NCI-H1417 (cell line): Measurements from ENCODE around the gene HRC.
"Not testable (repeated sequence)": the region's sequence is repeated elsewhere in the genome, so short reads cannot be mapped to it uniquely, and the experiment has no call there.

Source experiments
- DNase-seq, 3 experiments: peaks; one replicate each; lab custom pipeline; 2025; lab: John Stamatoyannopoulos, UW

HRC gene

DNA sequence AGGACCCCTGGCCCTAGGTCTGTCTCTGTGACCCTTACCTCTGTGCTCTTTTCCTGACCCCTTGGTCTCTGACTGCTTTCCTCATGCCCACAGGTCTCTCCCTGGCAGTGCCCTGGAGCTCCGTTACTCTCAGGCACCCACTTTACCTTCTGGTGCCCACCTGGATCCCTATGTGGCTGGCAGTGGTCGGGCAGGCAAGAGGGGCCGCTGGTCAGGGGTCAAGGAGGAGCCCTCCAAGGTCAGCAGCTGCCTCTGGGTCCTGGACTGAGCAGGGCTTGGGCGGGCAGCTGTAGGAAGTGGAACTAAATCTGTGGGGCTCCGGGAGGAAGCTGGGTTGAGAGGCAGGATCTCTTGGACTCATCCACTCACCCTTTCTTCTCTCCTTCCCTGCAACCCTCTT, 19.5 kb downstream of the HRC start:
- DNase-seq = no peak

DNA sequence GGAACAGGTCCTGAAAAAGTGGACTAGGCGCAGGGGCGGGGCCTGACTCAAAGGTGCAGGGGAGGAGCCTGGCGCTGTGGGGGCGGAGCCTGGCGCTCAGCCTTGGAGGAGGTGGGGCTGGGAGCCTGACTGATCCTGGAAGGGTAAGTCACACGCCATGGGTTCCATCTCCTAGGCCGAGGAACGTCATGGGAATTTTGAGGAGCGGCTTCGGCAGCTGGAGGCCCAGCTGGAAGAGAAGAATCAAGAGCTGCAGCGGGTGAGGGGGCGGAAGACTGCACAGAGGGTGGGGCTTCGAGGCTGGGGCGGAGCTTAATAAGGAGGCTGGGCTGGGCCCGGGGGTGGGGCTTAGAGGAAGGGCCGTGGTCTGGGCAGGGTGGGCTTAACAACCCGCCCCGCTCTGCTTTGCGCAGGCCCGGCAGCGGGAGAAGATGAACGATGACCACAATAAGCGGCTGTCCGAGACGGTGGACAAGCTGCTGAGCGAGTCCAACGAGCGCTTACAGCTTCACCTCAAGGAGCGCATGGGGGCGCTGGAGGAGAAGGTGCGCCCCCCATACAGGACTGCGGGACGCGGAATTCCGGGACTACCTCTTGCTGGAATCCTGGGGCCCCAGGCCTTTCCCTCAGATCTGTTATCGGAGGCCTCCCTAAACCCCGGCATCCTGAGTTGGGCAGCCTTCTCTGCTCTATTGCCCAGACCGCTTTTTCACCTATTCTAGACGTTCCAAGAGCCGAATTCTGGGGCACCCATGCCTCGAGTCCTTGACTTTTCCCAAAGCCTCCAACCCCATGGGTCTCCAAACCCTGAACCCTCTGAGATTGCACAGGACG, 21.4 kb downstream of the HRC start:
- DNase-seq = peak; percentile 68 to 88 (median 76)

DNA sequence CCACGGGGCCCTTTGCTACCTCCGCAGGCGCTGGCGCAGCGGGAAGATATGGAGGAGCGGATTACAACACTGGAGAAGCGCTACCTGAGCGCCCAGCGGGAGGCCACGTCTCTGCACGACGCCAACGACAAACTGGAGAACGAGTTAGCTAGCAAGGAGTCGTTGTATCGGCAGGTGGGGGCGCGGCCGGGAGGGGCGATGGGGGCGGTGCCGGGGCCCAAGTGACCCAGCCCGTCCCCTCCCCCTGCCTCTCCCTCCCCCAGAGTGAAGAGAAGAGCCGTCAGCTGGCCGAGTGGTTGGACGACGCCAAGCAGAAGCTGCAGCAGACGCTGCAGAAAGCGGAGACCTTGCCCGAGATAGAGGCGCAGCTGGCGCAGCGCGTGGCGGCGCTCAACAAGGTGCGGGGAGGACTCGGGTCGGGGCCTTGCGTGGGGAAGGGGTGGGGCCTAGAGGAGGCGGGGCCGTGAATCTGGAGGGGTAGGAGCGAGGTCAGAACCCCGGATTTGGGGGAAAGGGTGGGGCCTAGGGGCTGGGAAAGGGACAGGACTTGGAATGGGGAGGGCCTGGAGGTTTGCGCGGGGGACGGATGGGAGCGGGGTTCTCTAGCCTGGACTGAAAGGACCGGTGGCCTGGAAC, 22.1 kb downstream of the HRC start:
- DNase-seq = peak; percentile 71 to 90 (median 76)

DNA sequence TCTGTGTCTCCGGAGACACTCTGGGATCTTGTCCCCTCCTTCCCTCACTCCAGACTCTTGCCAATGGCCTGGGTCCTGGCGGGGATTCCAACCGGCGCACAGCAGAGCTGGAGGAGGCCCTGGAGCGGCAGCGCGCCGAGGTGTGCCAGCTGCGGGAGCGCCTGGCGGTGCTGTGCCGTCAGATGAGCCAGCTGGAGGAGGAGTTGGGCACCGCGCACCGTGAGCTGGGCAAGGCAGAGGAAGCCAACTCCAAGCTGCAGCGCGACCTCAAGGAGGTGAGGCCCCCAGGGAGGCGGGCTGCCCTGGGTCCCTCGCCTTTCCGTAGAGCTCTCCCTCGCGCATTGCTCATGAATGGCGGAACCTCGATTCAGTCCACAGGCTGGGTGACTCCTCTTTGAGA, 24.9 kb downstream of the HRC start:
- no peak for DNase-seq

DNA sequence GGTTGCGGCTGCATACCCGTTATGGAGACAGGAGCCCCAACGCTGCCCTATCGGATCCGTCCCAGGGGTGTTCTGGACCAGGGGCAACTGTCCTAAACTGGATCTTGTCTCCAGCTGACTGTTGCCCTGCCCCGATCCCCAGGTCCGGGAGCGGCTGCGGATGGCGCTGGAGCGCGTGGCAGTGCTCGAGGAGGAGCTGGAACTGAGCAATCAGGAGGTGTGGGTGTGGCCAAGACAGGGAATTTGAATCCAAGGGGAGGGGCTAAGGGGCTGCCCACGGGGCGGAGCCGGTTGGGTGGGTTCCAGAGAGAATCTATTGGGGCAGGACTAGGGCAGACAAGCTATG, 26.0 kb downstream of the HRC start:
- DNase-seq = peak in 1 of 3 experiments; percentile 74

DNA sequence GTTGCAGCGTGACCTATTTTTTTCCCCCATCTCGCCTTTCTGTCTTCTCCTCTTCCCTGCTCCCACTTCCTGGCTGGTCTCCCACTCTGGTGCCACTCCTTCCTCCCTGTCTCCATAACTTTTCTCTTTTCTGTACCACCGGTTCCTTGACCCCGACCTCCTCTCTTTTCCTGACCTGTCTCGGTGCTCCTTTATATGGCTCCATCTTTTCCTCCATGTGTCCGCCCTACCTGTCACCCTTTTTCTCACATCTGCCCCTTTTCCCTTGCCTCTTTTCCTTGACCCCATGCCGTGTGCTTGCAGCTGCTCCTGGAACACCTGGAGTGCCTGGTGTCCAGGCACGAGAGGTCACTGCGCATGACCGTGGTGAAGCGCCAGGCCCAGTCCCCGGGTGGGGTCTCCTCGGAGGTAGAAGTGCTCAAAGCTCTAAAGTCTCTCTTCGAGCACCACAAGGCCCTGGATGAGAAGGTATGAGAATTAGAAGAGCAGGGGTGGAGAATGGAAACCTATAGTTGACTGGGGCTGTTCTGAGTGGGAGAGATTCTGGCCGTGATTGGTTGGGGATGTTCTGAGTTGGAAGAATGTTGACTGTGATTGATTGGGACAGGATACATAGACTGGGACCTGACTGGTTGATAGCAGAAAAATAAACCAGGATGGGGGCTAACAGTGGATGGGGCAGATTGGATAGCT, 26.5 kb downstream of the HRC start:
- peak in 1 of 3 experiments; percentile 79 for DNase-seq

DNA sequence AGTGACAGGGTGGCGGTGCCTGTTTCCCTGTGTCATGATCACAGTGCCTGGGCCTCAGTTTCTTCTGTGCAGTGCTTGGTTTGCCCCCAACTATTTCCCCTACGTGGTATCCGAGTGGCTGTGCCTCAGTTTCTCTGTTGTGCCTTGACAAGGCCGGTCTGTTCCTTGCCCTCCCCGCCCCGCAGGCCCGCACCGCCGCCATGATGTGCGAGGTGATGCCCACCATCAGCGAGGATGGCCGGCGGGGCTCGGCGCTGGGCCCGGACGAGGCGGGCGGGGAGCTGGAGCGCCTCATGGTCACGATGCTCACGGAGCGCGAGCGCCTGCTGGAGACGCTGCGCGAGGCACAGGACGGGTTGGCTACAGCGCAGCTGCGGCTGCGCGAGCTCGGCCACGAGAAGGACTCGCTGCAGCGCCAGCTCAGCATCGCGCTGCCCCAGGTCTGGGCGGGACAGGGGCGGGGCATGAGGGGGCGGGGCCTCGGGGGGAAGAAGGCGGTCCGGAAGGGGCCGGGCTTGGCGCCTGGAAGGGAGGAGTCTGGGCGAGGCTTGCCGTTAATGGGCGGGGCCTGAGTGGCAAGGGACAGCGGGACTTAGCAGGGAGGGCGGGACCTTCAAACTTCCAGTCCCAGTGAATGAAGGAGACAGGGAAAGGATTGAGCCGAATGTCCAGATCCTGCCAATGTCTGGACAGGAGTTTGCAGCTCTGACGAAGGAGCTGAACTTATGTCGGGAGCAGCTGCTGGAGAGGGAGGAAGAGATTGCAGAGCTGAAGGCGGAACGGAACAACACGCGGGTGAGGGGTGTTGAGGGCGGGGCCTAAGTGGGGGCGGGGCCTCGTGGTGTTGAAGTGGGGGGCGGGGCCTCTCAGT, 27.3 kb downstream of the HRC start:
- DNase-seq = peak; percentile 93 to 100 (median 98)

DNA sequence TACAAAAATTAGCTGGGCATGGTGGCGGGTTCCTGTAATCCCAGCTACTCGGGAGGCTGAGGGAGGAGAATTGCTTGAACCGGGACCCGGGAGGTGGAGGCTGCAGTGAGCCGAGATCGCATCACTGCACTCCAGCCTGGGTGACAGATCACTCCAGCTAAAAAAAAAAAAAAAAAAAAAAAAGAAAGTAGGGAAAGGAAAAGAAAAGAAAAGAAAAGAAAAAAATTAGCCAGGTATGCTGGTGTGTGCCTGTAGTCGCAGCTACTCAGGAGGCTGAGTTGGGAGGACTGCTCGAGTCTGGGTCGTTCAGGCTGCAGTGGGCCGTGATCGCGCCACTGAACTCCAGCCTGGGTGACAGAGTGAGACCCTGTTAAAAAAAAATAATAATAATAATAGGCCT, 28.0 kb downstream of the HRC start:
- not testable (repeated sequence) for DNase-seq

DNA sequence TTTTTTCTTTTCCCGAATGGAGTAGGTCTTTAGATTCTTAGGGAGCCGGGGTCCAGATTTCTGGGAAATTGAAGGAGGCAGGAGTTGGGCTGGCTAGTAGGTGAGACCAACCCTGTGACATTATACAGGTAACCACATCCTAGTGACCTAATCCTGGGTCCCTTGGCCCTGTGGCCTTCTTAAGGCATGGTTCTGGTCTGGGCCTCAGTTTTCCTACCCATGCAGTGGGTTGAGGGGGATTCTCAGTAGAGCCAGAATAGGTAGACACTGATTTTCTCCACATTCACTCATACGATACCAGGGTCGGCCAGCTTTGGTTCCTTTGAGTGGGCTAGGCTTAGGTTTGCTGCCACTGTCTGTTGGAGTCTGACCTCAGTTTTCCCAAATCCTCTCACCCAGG, 28.6 kb downstream of the HRC start:
- no peak for DNase-seq

DNA sequence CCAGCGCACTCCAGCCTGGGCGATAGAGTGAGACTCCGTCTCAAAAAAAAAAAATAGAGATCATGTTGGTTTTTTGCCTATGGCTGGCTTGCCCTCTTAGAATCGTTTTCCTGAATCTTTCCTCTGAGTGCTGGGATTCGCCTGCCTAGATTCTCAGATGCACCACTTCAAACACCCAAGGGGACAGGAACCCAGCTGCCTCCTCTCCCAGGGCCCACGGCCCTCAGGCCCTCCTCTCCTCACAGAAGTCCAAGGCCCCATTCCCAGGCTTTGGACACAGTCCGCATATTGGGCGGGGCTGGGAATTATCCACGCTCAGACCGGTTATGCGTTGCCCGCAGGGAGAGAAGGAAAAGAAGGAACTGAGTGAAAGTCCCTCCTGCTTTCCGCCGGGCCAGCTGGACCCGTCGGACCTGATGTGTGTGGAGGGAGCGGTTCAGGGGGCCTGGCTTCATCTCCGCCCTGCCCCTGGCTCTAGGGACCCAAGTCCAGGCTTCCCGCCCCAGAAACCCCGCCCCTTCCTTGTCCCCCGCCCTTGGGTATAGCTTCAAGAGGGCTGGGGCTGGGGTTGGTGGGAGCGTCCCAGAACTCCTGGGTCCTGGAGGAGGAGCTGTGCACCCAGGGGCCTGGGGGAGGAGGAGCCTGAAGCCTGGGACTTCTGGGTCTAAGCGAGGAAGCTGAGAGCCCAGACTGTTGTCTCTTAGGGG, 30.0 kb downstream of the HRC start:
- DNase-seq = no peak

DNA sequence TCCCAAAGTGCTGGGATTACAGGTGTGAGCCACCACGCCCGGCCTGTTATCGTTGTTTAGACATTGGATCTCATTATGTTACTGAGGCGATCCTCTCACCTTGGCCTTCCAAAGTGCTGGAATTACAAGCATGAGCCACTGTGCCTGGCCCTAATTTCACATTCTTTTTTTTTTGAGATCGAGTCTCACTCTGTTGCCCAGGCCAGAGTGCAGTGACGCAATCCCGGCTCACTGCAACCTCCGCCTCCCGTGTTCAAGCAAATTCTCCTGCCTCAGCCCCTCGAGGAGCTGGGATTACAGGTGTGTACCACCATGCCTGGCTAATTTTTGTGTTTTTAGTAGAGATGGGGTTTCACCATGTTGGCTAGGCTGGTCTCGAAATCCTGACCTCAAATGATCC, 31.9 kb downstream of the HRC start:
- not testable (repeated sequence) for DNase-seq

DNA sequence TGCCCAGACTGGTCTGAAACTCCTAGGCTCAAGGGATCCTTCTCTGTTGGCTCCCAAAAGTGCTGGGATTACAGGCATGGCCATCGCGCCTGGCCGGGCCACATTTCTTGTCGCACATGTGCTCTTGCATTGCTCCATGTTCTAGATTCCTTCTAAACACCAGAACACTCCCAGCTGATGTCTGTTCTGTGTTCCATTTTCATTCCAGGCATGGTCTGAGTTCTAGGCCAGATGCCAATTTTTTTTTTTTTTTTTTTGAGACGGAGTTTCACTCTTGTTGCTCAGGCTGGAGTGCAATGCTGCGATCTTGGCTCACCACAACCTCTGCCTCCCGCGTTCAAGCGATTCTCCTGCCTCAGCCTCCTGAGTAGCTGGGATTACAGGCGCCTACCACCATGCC, 33.4 kb downstream of the HRC start:
- not testable (repeated sequence) for DNase-seq

DNA sequence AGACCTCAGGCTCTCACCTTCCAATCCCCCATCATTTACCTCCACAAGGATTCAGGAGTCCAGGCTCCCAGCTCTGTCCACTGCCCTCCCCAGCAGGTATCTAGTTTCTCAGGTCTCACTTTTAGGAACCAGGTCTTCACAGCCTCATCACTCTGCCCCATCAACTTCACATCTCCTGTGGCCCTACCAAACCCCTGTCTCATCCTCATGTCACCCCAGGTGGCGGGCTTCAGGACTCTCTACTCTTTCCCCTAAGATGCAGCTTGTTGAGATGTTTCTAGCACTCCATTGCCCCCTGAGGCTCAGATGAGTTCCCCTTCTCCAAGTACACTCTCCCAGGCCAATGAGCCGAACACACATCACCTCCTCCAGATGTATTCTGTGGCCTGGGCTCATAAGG, 34.3 kb downstream of the HRC start:
- no peak for DNase-seq

DNA sequence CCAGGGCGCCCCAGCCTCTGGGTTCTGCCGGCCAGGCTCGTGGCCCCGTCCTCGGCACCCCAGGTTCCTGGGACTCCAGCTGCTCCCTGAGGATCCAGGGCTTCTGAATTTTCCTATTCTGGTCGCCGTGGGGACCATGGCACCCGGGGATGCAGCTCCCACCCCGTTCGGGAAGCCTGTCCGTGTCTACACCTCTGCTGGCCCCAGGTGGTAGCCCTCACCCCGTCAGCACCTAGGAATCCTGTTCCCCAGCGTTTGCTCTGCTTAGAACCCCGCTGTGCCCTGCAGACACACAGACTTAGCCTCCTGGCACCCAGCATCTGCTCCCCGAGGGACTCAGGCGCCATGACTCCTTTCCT, 34.9 kb downstream of the HRC start:
- DNase-seq = peak in 1 of 3 experiments; percentile 43

DNA sequence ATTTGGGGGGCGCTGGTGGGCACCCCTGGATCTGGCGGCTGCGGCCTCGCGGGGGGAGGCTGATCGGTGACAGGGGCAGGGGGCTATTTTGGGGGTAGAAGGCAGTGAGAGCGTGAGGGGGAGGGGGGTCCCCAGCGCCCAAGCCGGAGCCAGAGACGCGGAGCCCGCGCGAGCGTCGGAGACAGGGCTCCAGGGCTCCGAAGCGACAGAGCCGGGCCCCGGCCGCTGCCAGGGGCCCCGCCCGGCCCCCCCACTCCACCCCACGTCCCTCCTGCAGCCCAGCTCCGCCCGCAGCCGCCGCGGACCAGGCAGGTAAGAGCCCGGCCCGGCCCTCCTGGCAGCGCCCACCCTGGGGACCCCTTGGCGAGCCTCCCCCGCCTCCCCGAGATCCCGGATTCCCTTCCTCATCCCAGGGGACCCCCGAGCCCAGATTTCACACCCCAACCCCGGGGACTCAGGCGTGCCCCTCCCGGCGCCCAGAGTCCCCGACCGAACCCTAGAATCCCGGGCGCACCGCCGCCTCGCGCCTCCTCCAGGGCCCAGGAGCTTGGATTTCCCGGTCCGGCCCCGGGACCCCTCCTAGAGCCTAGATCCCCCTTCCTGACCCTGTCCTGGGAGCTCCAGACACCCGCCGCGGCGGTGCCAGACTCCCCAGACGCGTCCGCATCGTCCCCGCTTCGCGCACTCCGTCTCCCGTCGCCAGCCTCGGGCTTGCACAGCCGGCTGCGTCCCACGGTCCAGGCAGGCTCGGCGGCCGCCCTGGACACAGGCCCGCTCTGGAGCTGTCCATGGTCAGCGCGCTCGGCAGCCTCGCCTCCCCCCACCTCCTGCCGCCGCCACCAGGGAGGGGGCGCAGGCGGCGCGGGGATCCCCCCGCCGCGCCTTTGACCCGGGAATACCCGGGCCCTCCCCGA, 35.5 kb downstream of the HRC start, which contains the start of gene PPFIA3:
PPFIA3 (plus strand) TSS at position 134 of the 914 bp plus-strand sequence. CDS start 8,330 bp downstream, outside the sequence.
- DNase-seq = peak; percentile 37 to 51 (median 46)

DNA sequence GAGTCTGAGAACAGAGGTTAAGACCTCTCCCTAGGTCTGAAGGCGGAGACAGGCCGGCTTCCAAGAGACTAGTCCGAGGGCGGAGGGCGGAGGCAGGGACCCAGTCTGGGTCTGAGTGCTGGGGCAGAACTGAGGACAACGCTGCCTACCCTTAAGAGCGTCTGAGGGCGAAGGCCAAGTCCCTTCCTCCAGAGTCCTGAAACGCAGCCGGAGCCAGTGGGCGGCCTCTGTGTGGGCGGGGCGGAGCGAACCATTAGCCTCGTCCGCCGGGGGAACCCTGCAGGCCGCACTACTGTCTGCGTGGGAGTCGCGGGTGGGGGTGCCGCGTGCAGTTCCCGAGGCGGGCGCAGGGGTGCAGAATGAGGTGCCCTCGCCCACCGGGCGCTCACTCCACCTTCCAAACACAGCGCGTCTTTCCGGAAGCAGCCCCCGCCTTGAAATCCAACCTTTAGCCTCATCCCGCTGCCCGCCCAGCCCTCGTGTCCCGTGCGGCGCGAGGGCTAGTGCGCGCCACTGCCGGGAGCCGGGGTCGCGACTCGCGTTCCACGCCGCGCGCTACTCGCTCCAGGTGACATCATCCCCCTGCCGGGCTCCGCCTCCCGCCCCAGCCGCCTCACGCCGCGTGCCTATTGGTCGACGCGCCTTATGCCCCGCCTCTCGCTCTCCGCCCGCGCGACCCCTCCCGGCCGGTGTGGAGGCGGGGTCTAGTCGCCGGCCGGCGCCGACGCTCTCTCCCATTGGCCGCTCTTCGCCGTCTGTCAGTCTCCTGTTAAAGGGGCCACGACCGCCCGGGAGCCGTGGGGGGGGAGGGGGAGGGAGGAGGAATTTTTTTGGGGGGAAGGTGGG, 36.4 kb downstream of the HRC start, which contains the start of gene C19orf73:
C19orf73 (minus strand) TSS at position 579 of the 846 bp plus-strand sequence; CDS start at position 458, 121 bp downstream.
- DNase-seq = peak; percentile 92 to 97 (median 94)

DNA sequence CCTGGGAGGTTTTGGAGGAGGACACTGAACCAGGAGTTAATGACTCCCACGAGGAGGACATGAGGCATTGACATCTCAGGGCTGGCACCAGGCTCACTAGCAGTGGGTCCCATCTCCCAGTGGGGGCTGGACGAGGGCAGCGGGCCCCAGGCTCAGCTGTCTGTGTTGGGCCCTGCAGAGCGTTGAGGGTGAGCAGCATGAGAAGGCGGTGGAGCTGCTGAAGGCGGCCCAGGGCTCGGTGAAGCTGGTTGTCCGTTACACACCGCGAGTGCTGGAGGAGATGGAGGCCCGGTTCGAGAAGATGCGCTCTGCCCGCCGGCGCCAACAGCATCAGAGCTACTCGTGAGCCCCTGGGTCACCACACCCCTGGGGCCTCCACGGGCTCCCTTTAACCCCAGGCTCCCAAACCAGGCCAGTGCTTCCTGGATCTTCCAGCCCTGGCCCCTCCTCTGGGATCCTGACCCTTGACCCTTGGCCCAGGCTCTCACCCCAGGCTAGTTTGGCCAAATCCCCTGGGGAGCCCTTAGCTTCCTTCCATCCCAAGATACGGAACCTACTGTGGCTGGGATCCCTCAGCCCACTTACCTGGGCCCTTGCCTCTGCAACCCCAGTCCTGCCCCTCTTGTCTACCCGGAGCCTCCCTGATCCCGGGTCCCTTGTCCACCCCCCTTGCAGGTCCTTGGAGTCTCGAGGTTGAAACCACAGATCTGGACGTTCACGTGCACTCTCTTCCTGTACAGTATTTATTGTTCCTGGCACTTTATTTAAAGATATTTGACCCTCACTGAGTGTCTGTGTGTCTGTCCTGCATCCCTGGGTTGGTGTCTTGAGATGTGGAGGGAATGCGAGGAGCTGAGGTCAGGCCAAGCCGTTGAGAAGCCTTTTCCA, 37.3 kb downstream of the HRC start:
- DNase-seq = no peak

DNA sequence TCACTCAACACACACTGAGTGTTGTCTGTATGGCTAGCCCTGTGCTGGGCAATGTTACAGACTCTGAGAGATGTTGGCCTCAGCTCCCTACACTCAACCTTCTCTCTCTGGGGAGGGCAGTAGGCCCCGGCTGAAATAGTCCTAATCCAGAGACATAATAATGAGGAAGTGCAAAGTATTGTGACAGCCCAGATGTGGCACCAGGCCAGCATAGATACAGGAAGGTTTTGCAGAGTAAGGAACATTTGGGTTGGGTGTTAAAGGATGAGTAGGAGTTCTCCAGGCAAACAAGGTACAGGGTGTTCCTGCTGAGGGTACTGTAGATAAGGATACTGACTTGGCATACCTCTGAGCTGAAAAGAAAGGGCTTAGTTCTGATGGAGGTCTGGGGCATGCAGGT, 38.7 kb downstream of the HRC start:
- no peak for DNase-seq
